LNCAP (cell line): ENCODE results near the gene EEIG2.

Source experiments
- TF ChIP-seq, protein P1 (sequence below): fragments of 450-650 bp; IDR thresholded peaks from 2 replicates; pipeline ENCODE4 v1.5.1; 2017; ENCODE audit warnings: mild to moderate bottlenecking

The EEIG2 gene

DNA sequence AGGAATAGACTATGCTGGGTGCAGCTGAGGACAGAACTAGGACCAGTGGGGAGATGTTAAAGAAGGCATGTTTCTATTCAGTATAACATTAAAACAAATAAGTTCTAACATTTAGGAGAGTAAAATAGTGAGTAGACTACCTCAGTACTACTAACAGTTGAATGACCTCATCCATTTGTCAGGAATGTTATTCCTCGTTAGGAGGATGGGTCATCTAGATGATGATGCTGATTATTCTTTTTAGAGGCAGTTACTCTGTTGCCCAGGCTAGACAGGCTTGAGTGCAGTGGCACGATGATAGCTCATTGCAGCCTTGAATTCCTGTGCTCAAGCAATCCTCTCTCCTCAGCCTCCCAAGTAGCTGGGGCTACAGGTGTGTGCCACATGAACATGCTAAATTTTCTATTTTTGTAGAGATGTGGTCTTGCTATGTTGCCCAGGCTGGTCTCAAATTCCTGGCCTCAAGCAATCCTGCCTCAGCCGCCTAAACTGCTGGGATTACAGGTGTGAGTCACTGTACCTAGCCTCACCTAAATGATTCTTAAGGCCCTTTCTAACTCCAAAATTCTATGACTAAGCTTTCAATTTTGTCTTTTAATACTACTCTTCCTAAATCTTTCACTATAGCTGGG is 9.3 kb downstream of the EEIG2 start:
- TF ChIP-seq, protein P1, sequence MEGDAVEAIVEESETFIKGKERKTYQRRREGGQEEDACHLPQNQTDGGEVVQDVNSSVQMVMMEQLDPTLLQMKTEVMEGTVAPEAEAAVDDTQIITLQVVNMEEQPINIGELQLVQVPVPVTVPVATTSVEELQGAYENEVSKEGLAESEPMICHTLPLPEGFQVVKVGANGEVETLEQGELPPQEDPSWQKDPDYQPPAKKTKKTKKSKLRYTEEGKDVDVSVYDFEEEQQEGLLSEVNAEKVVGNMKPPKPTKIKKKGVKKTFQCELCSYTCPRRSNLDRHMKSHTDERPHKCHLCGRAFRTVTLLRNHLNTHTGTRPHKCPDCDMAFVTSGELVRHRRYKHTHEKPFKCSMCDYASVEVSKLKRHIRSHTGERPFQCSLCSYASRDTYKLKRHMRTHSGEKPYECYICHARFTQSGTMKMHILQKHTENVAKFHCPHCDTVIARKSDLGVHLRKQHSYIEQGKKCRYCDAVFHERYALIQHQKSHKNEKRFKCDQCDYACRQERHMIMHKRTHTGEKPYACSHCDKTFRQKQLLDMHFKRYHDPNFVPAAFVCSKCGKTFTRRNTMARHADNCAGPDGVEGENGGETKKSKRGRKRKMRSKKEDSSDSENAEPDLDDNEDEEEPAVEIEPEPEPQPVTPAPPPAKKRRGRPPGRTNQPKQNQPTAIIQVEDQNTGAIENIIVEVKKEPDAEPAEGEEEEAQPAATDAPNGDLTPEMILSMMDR: no peak

DNA sequence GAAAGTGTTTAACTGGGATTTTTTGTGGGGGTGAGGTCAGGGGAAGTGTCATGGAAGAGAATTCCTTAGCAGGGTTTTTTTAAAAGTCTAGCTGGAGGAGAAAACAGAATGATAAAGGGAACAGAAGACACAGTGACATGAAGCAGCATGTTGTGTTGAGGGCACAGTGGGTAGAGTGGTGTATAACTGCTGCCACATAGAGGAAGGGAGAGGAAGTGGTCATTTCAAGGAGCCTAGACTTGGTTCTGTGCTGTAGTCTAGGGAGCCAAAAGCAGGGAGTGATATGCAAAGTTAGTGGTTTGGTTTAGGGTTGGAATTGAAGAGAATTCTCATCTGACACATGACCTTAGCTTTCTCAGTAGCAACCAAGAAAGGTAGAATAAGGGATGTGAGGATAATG is 10.2 kb downstream of the EEIG2 start:
- TF ChIP-seq, protein P1: peak; percentile 43; the same call in 1 of the 2 replicates

DNA sequence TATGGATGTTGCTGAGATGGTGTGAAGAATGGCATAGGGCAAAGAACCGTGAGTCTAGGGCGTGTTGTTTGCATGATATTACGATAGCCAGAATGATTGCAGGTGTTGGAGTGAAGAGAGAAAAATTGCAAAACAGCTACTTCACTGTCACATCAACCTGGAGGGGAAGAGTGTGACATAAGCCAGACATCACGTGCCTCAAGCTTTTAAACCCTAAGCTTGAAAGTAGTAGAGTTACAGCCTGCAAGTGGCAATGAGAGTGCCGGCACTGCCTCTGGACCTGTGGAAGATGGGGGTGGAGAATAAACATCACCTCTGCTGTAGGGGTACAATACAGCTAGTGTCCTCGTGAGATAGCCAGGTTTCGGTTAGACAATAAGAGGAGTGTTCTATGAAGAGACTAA is 11.1 kb downstream of the EEIG2 start:
- TF ChIP-seq, protein P1: no peak

DNA sequence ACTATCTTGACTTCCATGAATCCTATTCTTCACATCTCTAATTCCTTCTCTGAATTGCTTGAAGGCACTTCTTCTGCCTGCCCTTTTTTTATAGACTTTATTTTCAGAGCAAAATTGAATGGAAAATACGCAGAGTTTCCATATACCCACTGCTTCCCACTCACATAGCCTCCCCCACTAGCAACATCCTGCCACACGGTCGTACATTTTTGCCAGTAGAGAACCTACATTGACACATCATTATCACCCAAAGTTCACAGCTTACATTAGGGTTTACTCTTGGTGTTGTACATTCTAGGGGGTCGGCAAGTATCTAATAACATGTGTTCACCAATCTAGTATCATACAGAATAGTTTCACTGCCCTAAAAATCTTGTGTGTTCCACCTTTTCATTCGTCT is 12.3 kb downstream of the EEIG2 start:
- TF ChIP-seq, protein P1: no peak

DNA sequence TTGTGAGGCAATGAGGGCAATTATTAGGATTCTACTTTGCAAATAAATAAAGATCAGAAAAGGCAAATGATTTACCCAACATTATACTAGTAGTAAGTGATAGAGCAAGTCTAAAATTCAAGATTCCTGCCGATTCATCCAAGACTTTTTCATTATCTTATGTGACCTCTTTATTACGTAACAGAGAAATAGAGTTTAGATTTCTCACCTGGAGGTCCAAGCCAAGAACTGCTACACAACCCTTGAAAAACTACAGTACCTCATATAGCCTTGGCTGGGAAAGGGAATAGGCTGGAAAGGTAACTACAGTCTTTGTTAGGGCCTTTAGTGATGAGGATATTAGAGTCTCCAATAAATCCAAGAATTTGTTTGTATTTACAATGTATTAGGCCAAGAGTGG is 13.3 kb downstream of the EEIG2 start:
- TF ChIP-seq, protein P1: no peak

DNA sequence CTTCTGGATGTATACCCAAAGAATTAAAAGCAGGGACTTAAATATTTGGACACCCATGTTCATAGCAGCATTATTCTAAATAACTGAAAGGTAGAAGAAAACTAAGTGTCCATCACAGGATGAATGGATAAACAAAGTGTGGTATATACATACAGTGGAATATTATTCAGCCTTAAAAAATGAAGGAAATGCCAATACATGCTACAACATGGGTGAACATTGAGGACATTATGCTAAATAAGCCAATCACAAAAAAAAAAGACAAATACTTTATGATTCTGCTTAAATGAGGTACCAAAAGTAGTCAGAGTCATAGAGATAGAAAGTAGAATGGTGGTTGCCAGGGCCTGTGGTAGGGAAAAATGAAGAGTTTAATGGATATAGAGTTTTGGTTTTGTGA is 14.1 kb downstream of the EEIG2 start:
- TF ChIP-seq, protein P1: no peak

DNA sequence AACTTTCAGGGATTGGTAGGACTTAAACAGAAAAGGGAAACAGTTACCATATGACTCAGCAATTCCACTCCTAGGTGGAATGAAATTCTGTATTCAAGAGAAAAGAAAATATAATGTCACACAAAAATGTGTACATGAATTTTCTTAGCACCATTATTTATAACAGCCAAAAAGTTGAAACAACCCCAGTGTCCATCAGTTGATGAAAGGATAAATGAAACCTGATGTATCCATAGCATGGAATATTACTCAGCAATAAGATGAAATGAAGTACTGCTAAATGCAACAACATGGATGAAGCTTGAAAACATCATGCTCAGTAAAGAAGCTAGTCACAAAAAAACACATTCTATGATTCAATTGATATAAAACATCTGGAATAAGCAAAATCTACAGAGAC is 15.5 kb downstream of the EEIG2 start:
- TF ChIP-seq, protein P1: no peak
